Measurements from ENCODE around the gene CYREN.
A peak's percentile ranks its signal among the peaks of the same experiment; 100 is the strongest.
"Not testable (repeated sequence)": the region's sequence is repeated elsewhere in the genome, so short reads cannot be mapped to it uniquely, and the experiment has no call there.

DNA sequence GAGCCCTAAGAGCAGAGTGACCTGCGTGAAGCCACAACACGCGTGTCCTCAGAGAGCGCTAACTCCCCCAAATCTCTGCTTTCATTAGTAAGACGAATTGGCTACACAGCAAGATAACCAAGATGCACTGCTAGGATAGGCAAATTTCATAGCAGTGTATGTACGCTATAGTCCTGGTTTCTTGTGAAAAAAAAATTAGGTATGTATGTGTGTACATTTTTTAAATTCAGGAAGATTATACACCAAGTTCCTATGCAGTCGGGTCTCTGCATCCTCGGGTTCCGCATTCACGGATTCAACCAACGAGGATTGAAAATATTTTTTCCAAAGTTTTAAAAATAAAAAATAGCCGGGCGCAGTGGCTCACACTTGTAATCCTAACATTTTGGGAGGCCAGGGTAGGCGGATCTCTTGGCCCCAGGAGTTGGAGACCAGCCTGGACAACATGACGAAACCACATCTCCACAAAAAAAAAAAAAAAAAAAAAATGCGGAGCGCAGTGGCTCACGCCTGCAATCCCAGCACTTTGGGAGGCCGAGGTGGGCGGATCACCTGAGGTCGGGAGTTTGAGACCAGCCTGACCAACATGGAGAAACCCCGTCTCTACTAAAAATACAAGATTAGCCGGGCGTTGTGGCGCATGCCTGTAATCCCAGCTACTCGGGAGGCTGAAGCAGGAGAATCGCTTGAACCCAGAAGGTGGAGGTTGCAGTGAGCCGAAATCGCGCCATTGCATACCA, 41.6 kb upstream of the CYREN start:
- not testable (repeated sequence) for TF ChIP-seq EZH2 (IDR thresholded peaks at IDR 0.05; ENCODE audit: low read depth)
- TF ChIP-seq, protein P1, sequence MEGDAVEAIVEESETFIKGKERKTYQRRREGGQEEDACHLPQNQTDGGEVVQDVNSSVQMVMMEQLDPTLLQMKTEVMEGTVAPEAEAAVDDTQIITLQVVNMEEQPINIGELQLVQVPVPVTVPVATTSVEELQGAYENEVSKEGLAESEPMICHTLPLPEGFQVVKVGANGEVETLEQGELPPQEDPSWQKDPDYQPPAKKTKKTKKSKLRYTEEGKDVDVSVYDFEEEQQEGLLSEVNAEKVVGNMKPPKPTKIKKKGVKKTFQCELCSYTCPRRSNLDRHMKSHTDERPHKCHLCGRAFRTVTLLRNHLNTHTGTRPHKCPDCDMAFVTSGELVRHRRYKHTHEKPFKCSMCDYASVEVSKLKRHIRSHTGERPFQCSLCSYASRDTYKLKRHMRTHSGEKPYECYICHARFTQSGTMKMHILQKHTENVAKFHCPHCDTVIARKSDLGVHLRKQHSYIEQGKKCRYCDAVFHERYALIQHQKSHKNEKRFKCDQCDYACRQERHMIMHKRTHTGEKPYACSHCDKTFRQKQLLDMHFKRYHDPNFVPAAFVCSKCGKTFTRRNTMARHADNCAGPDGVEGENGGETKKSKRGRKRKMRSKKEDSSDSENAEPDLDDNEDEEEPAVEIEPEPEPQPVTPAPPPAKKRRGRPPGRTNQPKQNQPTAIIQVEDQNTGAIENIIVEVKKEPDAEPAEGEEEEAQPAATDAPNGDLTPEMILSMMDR (conservative IDR thresholded peaks at IDR 0.05) = 0 out of 2 replicates have a peak, but pooled peaks have one; percentile 18
